GM19035 (cell line): ENCODE measurements around the gene THPO.

ENCODE experiments used
- ATAC-seq: cut with Tn5 transposase; IDR thresholded peaks from one replicate; pipeline ENCODE4 v1.9.1; 2021; ENCODE audit not compliant: unreplicated experiment

The THPO gene

GRCh38 chr3:184384856-184385422 is 6.9 kb upstream of the THPO start:
- no peak for ATAC-seq

GRCh38 chr3:184384342-184384741 is 6.3 kb upstream of the THPO start:
- no peak for ATAC-seq

GRCh38 chr3:184383033-184383740 is 5.2 kb upstream of the THPO start:
- ATAC-seq: no peak

- ATAC-seq: no peak
Measured at GRCh38 chr3:184382326-184383032, 4.5 kb upstream of the THPO start.

- no peak for ATAC-seq
Measured at GRCh38 chr3:184381261-184382224, 3.5 kb upstream of the THPO start.

- no peak for ATAC-seq
Measured at GRCh38 chr3:184380627-184381260, 2.7 kb upstream of the THPO start.

GRCh38 chr3:184380185-184380626 is 2.2 kb upstream of the THPO start:
- no peak for ATAC-seq

GRCh38 chr3:184379358-184380184 is 1.6 kb upstream of the THPO start, which contains the start of gene CHRD:
Gene CHRD, plus strand, starts transcription at chr3:184380054. Its CDS starts 265 bp downstream, at chr3:184380319.
- ATAC-seq: no peak

- no peak for ATAC-seq
Measured at GRCh38 chr3:184378651-184379357, 797 bp upstream of the THPO start.

- no peak for ATAC-seq
Measured at GRCh38 chr3:184377374-184377773, 633 bp downstream of the THPO start.

GRCh38 chr3:184375747-184376461 is 2.1 kb downstream of the THPO start:
- ATAC-seq: no peak

- no peak for ATAC-seq
Measured at GRCh38 chr3:184373422-184373821, 4.6 kb downstream of the THPO start.

GRCh38 chr3:184372911-184373310 is 5.1 kb downstream of the THPO start:
- no peak for ATAC-seq

GRCh38 chr3:184372296-184372821 is 5.6 kb downstream of the THPO start:
- no peak for ATAC-seq

GRCh38 chr3:184371570-184372018 is 6.4 kb downstream of the THPO start:
- ATAC-seq: no peak

GRCh38 chr3:184368586-184369183 is 9.3 kb downstream of the THPO start:
- ATAC-seq: no peak

GRCh38 chr3:184368116-184368515 is 9.9 kb downstream of the THPO start:
- ATAC-seq: no peak
